ENCODE measurements around the gene FKBP5. TPM values are rescaled to one million over a fixed set of nuclear protein-coding genes. Genes with fewer than 3 reads are reported as not detected.
A peak's percentile ranks its signal among the peaks of the same experiment; 100 is the strongest.
"Not testable (repeated sequence)": the region's sequence is repeated elsewhere in the genome, so short reads cannot be mapped to it uniquely, and the experiment has no call there.

The FKBP5 gene
- total RNA-seq, 1 donor from 2014 or later, result 101 TPM

- intact Hi-C loops (cut with DNase I), result no loop called here
- no peak for DNase-seq (ENCODE audit: missing footprints)
Measured at GRCh38 chr6:35605600-35605999, 83.1 kb downstream of the FKBP5 start.

DNA sequence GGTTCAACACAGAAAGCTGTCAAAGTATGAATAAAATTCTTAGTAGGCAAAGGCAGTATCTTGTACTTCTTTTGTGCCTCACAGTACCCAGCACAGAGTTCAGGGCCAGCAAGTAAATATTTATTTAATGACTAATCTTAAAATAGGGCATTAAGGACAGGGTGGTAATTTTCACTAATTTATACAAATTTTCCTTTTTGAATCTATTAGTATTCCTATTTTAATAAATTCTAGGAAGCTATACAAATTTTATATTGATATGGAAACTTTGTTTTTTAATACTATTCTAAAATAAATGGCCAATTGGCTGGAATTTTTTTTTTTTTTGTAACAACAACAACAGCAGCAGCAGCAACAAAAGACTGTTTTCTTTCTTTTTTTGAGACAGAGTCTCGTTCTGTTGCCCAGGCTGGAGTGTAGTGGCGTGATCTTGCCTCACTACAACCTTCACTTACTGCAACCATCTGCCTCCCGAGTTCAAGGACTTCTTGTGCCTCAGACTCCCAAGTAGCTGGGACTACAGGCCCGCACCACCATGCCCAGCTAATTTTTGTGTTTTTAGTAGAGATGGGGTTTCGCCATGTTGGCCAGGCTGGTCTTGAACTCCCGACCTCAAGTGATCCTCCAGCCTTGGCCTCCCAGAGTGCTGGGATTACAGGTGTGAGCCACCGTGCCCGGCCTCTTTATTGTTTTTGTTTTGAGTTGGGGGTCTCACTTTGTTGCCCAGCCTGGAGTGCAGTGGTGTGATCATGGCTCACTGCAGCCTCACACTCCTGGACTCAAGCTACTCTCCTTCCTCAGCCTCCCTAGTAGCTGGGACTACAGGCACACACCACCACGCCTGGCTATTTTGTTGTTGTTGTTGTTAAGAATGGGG, 85.2 kb downstream of the FKBP5 start:
- ATAC-seq, result no peak
- intact Hi-C loops (cut with DNase I), result no loop called here

More at GRCh38 chr6:35605600-35605999, 83.1 kb downstream of the FKBP5 start:
- ATAC-seq, result no peak

GRCh38 chr6:35602133-35602946, 86.4 kb downstream of the FKBP5 start:
- ATAC-seq, result peak; percentile 77
- no peak for DNase-seq (ENCODE audit: missing footprints)
- intact Hi-C loops (cut with DNase I), result loop anchor here (1.0 kb wide), 1 partner anchor 126 kb away; no protein-coding TSS in a partner anchor

More for the DNA sequence above, 85.2 kb downstream of the FKBP5 start:
- DNase-seq (ENCODE audit: missing footprints), result no peak

DNA sequence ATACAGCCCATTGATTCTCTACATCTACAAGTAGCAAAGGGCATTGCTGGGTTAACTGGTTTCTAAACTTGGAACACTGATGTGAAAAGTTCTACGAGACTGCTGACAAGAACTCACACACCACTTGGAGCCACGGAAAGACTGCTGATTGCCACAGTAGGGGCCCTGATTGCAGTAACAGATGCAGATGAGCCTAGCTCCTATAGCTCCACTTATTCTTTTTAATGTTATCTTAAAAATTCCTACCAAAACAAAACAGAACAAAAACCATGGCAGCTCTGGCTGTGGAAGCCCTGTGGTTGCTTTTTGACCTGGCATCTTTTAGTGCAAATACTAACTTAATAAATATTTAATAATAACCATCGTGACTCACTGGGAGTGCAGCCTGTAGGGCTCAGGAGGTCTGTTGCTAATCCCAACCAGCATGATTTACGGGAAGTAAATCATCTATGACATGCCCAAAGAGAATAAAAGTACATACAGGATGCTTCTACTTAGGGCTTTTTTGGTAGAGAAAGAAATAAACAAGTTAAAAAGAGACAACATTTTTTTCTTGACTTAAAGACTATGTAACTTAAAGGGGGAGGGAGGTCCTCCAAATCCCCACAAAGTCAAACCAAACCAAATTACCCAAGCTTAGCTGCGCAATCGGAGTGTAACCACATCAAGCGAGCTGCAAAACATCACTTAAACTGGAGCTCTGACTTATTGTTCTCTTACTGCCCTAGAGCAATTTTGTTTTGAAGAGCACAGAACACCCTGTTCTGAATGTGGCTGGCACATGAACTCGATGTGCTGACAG, 87.2 kb downstream of the FKBP5 start:
- ATAC-seq, result peak; percentile 91

GRCh38 chr6:35600659-35601125, 88.0 kb downstream of the FKBP5 start:
- intact Hi-C loops (cut with DNase I), result loop anchor here (2.0 kb wide), 2 partner anchors 88 to 132 kb away; partner anchors contain the start of gene FKBP5
- ATAC-seq (no peak), DNase-seq (ENCODE audit: missing footprints) (no peak)

More for the DNA sequence above, 87.2 kb downstream of the FKBP5 start:
- intact Hi-C loops (cut with DNase I), result loop anchor here (1.0 to 2.0 kb wide), 3 partner anchors 87 to 131 kb away; partner anchors contain the start of gene FKBP5
- DNase-seq (ENCODE audit: missing footprints), result no peak

GRCh38 chr6:35599761-35600658, 88.7 kb downstream of the FKBP5 start:
- intact Hi-C loops (cut with DNase I), result loop anchor here (2.0 kb wide), 2 partner anchors 89 to 133 kb away; partner anchors contain the start of gene FKBP5
- ATAC-seq, result no peak
- no peak for DNase-seq (ENCODE audit: missing footprints)

DNA sequence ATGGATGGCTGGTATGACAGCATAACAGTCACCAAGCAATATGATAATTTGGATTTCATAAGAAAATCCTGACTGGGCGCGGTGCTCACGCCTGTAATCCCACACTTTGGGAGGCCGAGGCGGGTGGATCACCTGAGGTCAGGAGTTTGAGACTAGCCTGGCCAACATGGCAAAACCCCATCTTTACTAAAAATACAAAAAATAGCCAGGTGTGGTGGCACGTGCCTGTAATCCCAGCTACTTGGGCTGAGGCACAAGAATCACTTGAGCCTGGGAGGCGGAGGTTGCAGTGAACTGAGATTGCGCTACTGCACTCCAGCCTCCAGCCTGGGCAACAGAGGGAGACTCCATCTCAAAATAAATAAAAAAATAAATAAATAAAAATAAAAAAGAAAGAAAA, 90.1 kb downstream of the FKBP5 start:
- DNase-seq (ENCODE audit: missing footprints); ATAC-seq; intact Hi-C loops (cut with DNase I): not testable (repeated sequence)

- no peak for DNase-seq (ENCODE audit: missing footprints)
- ATAC-seq, result no peak
- intact Hi-C loops (cut with DNase I), result no loop called here
Measured at GRCh38 chr6:35596448-35597442, 92.0 kb downstream of the FKBP5 start.

DNA sequence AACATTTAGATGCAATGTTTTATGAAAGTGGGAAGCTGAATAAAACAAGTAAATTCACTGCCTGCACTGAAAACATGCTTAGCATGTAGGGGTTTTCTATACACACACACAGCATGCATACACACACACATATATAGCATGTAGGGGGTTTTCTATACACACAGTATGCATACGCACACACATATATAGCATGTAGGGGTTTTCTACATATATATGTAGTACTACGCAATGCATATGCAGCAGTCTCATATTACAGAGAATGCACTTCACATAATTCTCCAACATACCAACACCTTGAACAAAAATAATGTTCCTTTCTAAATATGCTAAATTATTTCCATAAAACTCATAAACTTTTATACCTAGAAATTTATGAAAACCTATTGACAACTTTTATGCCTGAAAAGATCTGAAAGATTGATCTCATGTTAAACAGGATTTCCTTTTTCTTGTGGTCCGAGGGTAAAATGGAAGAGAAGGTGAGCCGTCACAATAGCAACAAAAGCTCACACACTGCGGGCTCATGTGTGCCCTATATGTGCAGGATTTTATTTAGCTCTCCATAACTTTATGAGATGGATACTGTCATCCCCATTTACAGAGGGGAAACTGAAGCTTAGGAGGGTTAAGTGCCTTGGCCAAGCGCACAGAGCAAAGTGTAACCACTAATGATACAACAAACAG, 94.1 kb downstream of the FKBP5 start:
- intact Hi-C loops (cut with DNase I), result no loop called here
- no peak for DNase-seq (ENCODE audit: missing footprints)
- no peak for ATAC-seq

- ATAC-seq, result no peak
- intact Hi-C loops (cut with DNase I), result no loop called here
- no peak for DNase-seq (ENCODE audit: missing footprints)
Measured at GRCh38 chr6:35592178-35592577, 96.5 kb downstream of the FKBP5 start.

GRCh38 chr6:35590622-35591066, 98.1 kb downstream of the FKBP5 start:
- ATAC-seq (peak; percentile 94), DNase-seq (ENCODE audit: missing footprints) (peak; percentile 82)
- intact Hi-C loops (cut with DNase I), result loop anchor here (1.0 kb wide), 1 partner anchor 142 kb away; no protein-coding TSS in a partner anchor

GRCh38 chr6:35589904-35590303, 98.8 kb downstream of the FKBP5 start:
- ATAC-seq (no peak), DNase-seq (ENCODE audit: missing footprints) (no peak)
- intact Hi-C loops (cut with DNase I), result loop anchor here (1.0 to 5.0 kb wide), 2 partner anchors 97 to 142 kb away; partner anchors contain the start of gene FKBP5

- ATAC-seq, result no peak
Measured at GRCh38 chr6:35589201-35589739, 99.4 kb downstream of the FKBP5 start.

GRCh38 chr6:35587167-35587566, 101.5 kb downstream of the FKBP5 start:
- intact Hi-C loops (cut with DNase I), result loop anchor here (5.0 kb wide), 1 partner anchor 100 kb away; the partner anchor contains the start of gene FKBP5
- no peak for ATAC-seq

More at GRCh38 chr6:35589201-35589739, 99.4 kb downstream of the FKBP5 start:
- intact Hi-C loops (cut with DNase I), result loop anchor here (5.0 kb wide), 1 partner anchor 98 kb away; the partner anchor contains the start of gene FKBP5
- no peak for DNase-seq (ENCODE audit: missing footprints)

DNA sequence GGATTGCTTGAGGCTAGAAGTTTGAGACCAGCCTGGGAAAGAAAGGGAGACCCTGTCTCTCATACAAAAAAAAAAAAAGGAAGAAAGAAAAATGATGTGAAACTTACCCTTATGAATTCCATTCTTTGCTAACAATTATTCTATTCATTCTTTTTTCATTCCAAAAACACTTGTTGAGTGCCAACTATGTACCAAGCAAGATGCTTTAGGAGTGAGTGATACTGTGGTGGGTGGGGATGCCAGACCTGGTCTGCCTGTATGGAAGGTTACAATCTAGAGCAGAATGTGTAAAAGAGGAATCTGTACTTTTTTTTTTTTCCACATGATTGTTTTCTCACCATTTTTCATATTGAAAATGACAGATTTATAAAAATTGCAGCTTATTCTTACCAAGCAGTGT, 102.2 kb downstream of the FKBP5 start:
- no peak for DNase-seq (ENCODE audit: missing footprints)
- no peak for ATAC-seq
- intact Hi-C loops (cut with DNase I), result loop anchor here (5.0 kb wide), 1 partner anchor 101 kb away; the partner anchor contains the start of gene FKBP5

More at GRCh38 chr6:35587167-35587566, 101.5 kb downstream of the FKBP5 start:
- no peak for DNase-seq (ENCODE audit: missing footprints)

Data from Right ventricle myocardium inferior (tissue), 1 donor.